Thyroid gland (tissue), 4 donors: ENCODE measurements around the gene ZNF862. TPM values are rescaled to one million over a fixed set of nuclear protein-coding genes. Genes with fewer than 3 reads are reported as not detected.

ENCODE experiments used
- DNase-seq, 2 donors: peaks; one replicate each; pipeline ENCODE4 v3.0.0-alpha.2; 2019
- H3K27ac ChIP-seq, 3 donors: fragments of 200-600 bp; sonication (generic); 1 replicate in 2 of 3; 2 replicates in 1 of 3; pipeline ENCODE4 v1.5.1; 2016 to 2019; ENCODE audit warnings: mild to moderate bottlenecking in 1 of 3, moderate library complexity in 1 of 3
- H3K27me3 ChIP-seq: fragments of 200-600 bp; sonication (generic); one replicate; pipeline ENCODE4 v1.5.1; 2019
- H3K36me3 ChIP-seq, 2 donors: fragments of 200-600 bp; sonication (generic); one replicate each; pipeline ENCODE4 v1.5.1; 2016 to 2019
- H3K4me1 ChIP-seq, 2 donors: fragments of 200-600 bp; sonication (generic); one replicate each; pipeline ENCODE4 v1.5.1; 2017 to 2019
- H3K4me3 ChIP-seq, 3 donors: fragments of 200-600 bp; sonication (generic); replicated peaks in 1 of 3; 1 replicate in 2 of 3; 2 replicates in 1 of 3; pipeline ENCODE4 v1.5.1; 2016; ENCODE audit warnings: mild to moderate bottlenecking in 1 of 3
- H3K9me3 ChIP-seq: fragments of 200-600 bp; sonication (generic); one replicate; pipeline ENCODE4 v1.5.1; 2017
- CTCF ChIP-seq, 6 experiments: fragments of 200-600 bp in 3 of 6; fragments of 450-650 bp in 3 of 6; sonication (generic) in 3 of 6; IDR thresholded peaks; one replicate each; pipeline ENCODE4 v1.5.1; 2016 to 2019; ENCODE audit warnings: antibody characterized with exemption in 6 of 6, mild to moderate bottlenecking in 2 of 6, inconsistent platforms in 1 of 6, moderate library complexity in 1 of 6
- POLR2A ChIP-seq, 2 donors: fragments of 450-650 bp; IDR thresholded peaks; one replicate each; pipeline ENCODE4 v1.6.1; 2017; ENCODE audit warnings: antibody characterized with exemption in 2 of 2, mild to moderate bottlenecking in 2 of 2, moderate library complexity in 1 of 2
- WGBS, 2 donors: methylation state at CpG; one replicate each; pipeline ENCODE4 v1.1.5; 2017; 5-methylcytosine and 5-hydroxymethylcytosine counted together
- intact Hi-C: fragments of 100-400 bp; cut with DNase I; formaldehyde crosslinking; loops from one replicate; pipeline ENCODE4 v1.15.1; 2023
- total RNA-seq, 4 donors: library from RNA; depleted of rRNA; stranded (reverse); fragments of >200 nt; gene quantifications; one replicate each; pipeline ENCODE4 v1.2.3, GENCODE V29; 2016

The ZNF862 gene
- total RNA-seq, 4 donors from 2014 or later = 23.6 to 53.7 (median 39.3) TPM

- WGBS, 2 donors = 98 to 100% methylated on average over 2 to 13 of the region's 21 CpGs
- H3K27ac ChIP-seq = no peak overlapping the region
- H3K4me1 ChIP-seq = peaks cover 0 to 13% of the 10 kb centered on the region in 2 donors
- TF ChIP-seq CTCF (IDR thresholded peaks at IDR 0.05) (no peak), POLR2A (IDR thresholded peaks at IDR 0.05) (no peak)
- H3K27me3 ChIP-seq = peaks cover 6% of the 10 kb centered on the region
- H3K36me3 ChIP-seq = no peaks in the 10 kb centered on the region
- H3K4me3 ChIP-seq = no peak overlapping the region
- DNase-seq = no peak
- no peaks in the 10 kb centered on the region for H3K9me3 ChIP-seq
- intact Hi-C loops = no loop called here
Measured at GRCh38 chr7:149791411-149792219, 46.6 kb upstream of the ZNF862 start.

GRCh38 chr7:149792220-149792595 lies 46.0 kb upstream of the ZNF862 start:
- Histone ChIP-seq H3K9me3 (no peaks in the 10 kb centered on the region), H3K27me3 (peaks cover 6% of the 10 kb centered on the region), H3K36me3 (no peaks in the 10 kb centered on the region), H3K27ac (no peak overlapping the region), H3K4me3 (no peak overlapping the region), H3K4me1 (peaks cover 0 to 11% of the 10 kb centered on the region in 2 donors)
- WGBS, 2 donors = 95 to 97% methylated on average over 14 to 15 of the region's 15 CpGs
- intact Hi-C loops = no loop called here
- no peak for DNase-seq
- no peak for TF ChIP-seq POLR2A (IDR thresholded peaks at IDR 0.05)
- no peak for TF ChIP-seq CTCF (IDR thresholded peaks at IDR 0.05)

GRCh38 chr7:149793261-149793660 lies 44.9 kb upstream of the ZNF862 start:
- no peak overlapping the region for H3K27ac ChIP-seq
- DNase-seq = no peak
- TF ChIP-seq CTCF (IDR thresholded peaks at IDR 0.05) (no peak), POLR2A (IDR thresholded peaks at IDR 0.05) (no peak)
- H3K27me3 ChIP-seq = peaks cover 6% of the 10 kb centered on the region
- no peaks in the 10 kb centered on the region for H3K36me3 ChIP-seq
- intact Hi-C loops = no loop called here
- H3K4me3 ChIP-seq = no peak overlapping the region
- WGBS, 2 donors = 82 to 96% methylated on average over 7 to 9 of the region's 10 CpGs
- no peaks in the 10 kb centered on the region for H3K9me3 ChIP-seq
- peaks cover 0 to 6% of the 10 kb centered on the region in 2 donors for H3K4me1 ChIP-seq

GRCh38 chr7:149794661-149795060 lies 43.5 kb upstream of the ZNF862 start:
- no peaks in the 10 kb centered on the region for H3K9me3 ChIP-seq
- no peaks in the 10 kb centered on the region for H3K36me3 ChIP-seq
- WGBS, 2 donors = 32 to 54% methylated on average over 5 to 6 of the region's 6 CpGs
- intact Hi-C loops = no loop called here
- peaks cover 0 to 6% of the 10 kb centered on the region in 2 donors for H3K4me1 ChIP-seq
- H3K4me3 ChIP-seq = no peak overlapping the region
- peaks cover 2% of the 10 kb centered on the region for H3K27me3 ChIP-seq
- H3K27ac ChIP-seq = no peak overlapping the region
- TF ChIP-seq POLR2A (IDR thresholded peaks at IDR 0.05) = no peak
- no peak for TF ChIP-seq CTCF (IDR thresholded peaks at IDR 0.05)
- DNase-seq = no peak

- no peaks in the 10 kb centered on the region for H3K9me3 ChIP-seq
- intact Hi-C loops = no loop called here
- WGBS, 2 donors = 69 to 80% methylated on average over 5 to 8 of the region's 10 CpGs
- no peak overlapping the region for H3K27ac ChIP-seq
- H3K4me3 ChIP-seq = no peak overlapping the region
- peaks cover 0 to 3% of the 10 kb centered on the region in 2 donors for H3K4me1 ChIP-seq
- no peaks in the 10 kb centered on the region for H3K27me3 ChIP-seq
- no peaks in the 10 kb centered on the region for H3K36me3 ChIP-seq
- TF ChIP-seq CTCF (IDR thresholded peaks at IDR 0.05) (no peak), POLR2A (IDR thresholded peaks at IDR 0.05) (no peak)
- DNase-seq = no peak
Measured at GRCh38 chr7:149795126-149795525, 43.0 kb upstream of the ZNF862 start.
